Neural progenitor cell (in vitro differentiated cells): ENCODE measurements around the gene FMNL2.

Experiments
- CTCF ChIP-seq: fragments of 200-600 bp; sonication (generic); IDR thresholded peaks from 2 replicates; pipeline ENCODE4 v1.5.1; 2017; ENCODE audit warnings: antibody characterized with exemption, mild to moderate bottlenecking
- EZH2 ChIP-seq: fragments of 200-600 bp; sonication (generic); IDR thresholded peaks from 2 replicates; pipeline ENCODE4 v1.6.1; 2017; ENCODE audit warnings: antibody characterized with exemption, mild to moderate bottlenecking, moderate library complexity
- EZH2phosphoT487 ChIP-seq: fragments of 200-600 bp; sonication (generic); IDR thresholded peaks from 2 replicates; pipeline ENCODE4 v1.6.1; 2017; ENCODE audit warnings: antibody characterized with exemption

- TF ChIP-seq CTCF (no peak), EZH2 (no peak), EZH2phosphoT487 (no peak)
These were observed 274.7 kb downstream of the FMNL2 start for GRCh38 chr2:152609699-152610098.
